T-helper 2 cell treated with Interferon-gamma antibody and Interleukin-4, amounts not matched to agents 100 ng/mL and 5 ng/mL, for 36 hours (primary cell): ENCODE data around the gene DAAM2. TPM values are rescaled to one million over a fixed set of nuclear protein-coding genes. Genes with fewer than 3 reads are reported as not detected.

Experiments
- intact Hi-C: fragments of 100-400 bp; cut with micrococcal nuclease; formaldehyde crosslinking; loops from one replicate; pipeline ENCODE4 v1.15.1; 2023
- total RNA-seq: library from RNA; stranded (reverse); gene quantifications from 2 replicates; pipeline ENCODE4 v1.2.3, GENCODE V29; 2022

DAAM2 gene
- total RNA-seq, 1 donor from 2014 or later: not detected

DNA sequence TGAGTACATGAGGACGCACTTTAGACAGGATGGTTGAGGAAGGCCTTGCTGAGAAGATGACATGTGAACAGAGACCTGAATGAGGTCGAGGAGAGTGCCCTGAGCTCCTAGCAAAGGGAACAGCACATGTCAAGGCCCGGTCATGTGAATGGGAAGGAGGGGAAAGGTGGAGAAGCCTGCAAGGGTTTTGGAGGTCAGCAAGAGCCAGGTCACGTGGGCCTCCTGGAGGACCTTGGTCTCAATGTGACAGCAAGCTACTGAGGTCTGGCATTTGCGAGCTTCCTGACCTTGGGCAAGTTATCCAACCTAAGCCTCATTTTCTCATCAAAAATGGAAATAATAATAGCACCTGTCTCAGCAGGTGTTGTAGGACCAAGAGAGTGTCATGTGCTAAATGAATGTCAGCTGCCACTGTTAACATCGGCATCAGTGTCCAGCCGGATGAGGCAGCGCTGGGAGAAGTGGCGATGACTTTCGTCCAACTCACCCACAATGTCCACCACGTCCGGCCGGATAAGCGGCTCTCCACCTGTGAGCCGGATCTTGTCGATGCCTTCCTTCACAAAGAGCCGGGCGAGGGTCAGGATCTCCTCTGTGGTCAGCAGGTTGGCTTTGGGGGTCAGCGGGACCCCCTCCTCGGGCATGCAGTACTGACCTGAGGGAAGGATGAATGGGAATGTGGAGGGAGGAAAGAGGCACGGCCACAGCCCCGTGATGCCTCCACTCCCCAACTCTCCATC, 133.2 kb downstream of the DAAM2 start:
- intact Hi-C loops: no loop called here

DNA sequence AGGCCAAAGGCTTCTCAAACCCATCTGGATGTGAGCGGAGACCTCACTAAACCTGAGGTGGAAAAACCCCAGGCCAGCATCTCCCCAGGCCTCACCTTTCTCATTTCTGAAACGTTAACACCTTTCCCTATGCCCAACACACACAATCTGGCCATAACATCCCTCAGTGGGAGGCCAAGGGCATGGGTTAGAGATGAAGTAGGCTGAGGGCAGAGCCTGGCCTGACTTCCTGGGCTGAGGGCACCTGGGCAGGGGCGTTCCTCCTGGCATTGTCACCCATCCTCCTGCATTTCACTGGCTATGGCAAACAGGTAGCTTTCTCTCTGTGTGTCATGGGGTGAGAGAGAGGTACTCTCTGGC, 133.7 kb downstream of the DAAM2 start:
- intact Hi-C loops: no loop called here

GRCh38 chr6:39926668-39927067, 134.5 kb downstream of the DAAM2 start:
- intact Hi-C loops: no loop called here

DNA sequence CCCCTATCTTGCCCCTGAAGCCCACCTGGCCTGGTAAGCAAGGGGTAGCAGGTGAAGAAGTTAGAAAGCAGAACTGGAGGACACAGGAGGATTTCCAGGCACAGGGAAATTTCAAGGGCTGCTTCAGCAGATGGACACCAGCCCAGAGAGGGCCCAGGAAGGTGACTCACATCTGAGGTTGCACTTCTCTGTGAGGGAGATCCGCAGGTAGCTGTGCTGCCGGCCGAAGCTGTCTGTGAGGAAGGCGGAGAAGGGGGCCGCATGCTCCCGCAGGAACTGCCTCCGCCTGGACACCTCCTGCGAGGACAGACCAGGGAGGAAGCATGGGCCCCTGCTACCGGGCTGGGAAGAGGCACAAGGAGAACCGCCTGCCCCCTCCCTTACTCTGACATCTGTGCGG, 135.0 kb downstream of the DAAM2 start:
- intact Hi-C loops: no loop called here

GRCh38 chr6:39929039-39929732, 137.0 kb downstream of the DAAM2 start:
- intact Hi-C loops: no loop called here

DNA sequence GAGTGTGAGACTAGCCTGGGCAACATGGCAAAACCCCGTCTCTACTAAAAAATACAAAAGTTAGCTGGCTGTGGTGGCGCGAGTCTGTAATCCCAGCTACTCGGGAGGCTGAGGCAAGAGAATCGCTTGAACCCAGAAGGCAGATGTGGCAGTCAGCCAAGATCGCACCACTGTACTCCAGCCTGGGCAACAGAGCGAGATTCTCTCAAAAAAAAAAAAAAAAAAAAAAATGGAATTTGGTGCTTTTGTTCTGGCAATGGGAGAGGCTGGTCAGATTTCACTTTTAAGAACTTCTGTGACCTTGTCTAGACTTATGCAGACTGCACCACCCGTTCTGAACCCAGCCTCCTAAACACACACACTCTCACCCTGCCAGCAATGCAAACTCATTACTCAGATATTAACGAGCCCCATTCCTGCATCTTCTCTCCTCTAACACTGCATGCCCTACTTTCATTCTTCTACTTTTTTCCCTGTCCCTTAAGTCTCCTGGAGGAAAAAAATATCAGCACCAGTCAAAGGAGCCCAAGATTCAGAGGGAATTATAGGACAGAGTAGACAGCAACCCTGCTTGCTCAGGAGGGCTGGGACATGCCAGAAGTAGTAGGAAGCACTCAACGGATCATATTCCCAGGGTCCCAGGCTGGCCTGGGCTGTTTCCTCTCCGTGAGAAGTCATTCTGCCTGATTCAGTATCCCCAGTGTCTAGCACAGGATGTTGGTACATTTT, 137.7 kb downstream of the DAAM2 start:
- intact Hi-C loops: no loop called here

GRCh38 chr6:39930540-39930939, 138.4 kb downstream of the DAAM2 start:
- intact Hi-C loops: no loop called here

GRCh38 chr6:39931607-39932006, 139.4 kb downstream of the DAAM2 start:
- intact Hi-C loops: no loop called here

- intact Hi-C loops: no loop called here
Observed at GRCh38 chr6:39932386-39932910, 140.3 kb downstream of the DAAM2 start.

GRCh38 chr6:39933669-39934130, 141.5 kb downstream of the DAAM2 start:
- intact Hi-C loops: no loop called here

DNA sequence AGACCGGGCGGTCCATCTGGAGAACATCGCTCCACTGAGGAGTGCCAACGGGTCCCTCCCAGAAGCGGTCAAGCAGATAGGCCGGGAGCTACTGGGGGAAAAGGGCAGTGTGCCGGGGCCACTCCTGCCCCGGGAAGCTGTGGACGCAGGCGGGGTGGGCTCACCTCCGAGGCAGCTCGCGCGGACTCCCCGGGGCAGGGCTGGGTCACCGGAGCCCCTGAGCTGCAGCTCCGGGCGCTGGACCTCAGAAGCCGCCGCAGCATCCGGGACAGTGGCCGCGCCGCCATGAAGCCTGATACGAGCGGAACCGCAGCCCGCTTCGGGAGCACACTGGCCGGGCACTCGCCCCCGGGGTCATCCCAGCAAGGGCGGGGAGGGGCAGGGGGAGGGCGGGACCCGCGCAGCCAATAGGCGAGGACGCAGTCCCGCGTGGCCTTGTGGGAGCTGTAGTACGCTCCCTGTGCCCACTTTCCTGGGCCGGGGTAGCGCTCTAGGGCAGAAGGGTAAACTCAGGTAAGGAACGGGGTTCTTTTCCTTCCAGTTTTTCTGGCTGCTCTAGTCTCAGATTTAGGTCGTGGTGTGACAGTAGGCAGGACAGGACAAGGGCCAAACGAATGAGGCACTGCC, 142.1 kb downstream of the DAAM2 start, which contains the start of gene MOCS1:
MOCS1 (minus strand) TSS at position 332 of the 627 bp plus-strand sequence; CDS start at position 287, 45 bp downstream.
- intact Hi-C loops: no loop called here

DNA sequence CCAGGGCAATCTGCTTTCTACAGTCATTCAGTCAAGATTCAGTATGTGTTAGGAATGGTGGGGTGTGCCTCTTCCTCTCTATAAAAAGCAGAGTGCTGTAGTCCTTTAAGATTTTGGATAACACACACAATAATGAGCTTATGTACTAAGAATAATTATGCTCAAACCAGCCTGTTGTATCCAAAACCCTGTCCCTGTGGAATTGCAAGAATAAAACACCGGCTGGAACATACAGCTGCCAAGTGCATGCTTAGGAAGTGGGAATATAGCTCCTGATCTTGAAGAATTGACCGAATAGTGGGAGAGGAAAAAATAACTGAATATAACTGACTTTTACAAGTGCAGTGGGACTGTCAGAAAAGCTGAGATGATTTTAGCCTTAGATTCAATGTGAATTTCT, 143.1 kb downstream of the DAAM2 start:
- intact Hi-C loops: no loop called here

DNA sequence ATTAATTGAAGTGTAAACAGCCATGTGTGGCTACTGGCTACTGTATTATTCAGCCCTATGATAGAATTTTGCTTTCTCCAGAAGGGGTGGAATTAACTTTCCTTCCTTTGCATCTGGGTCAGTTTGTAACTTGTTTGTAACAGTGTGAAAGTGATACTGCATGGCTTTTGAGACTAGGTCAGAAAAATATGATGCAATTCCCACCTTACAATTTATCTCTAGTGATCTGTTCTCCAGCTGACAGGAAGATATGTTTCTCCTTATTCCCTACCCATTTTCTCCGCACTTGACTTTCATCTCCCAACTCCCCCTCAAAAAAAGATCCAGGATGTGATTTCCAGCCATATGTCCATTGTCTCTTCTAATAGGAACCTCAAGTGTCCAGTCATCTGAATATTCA, 144.7 kb downstream of the DAAM2 start:
- intact Hi-C loops: no loop called here

- intact Hi-C loops: no loop called here
Observed at GRCh38 chr6:39937686-39938333, 145.6 kb downstream of the DAAM2 start.

DNA sequence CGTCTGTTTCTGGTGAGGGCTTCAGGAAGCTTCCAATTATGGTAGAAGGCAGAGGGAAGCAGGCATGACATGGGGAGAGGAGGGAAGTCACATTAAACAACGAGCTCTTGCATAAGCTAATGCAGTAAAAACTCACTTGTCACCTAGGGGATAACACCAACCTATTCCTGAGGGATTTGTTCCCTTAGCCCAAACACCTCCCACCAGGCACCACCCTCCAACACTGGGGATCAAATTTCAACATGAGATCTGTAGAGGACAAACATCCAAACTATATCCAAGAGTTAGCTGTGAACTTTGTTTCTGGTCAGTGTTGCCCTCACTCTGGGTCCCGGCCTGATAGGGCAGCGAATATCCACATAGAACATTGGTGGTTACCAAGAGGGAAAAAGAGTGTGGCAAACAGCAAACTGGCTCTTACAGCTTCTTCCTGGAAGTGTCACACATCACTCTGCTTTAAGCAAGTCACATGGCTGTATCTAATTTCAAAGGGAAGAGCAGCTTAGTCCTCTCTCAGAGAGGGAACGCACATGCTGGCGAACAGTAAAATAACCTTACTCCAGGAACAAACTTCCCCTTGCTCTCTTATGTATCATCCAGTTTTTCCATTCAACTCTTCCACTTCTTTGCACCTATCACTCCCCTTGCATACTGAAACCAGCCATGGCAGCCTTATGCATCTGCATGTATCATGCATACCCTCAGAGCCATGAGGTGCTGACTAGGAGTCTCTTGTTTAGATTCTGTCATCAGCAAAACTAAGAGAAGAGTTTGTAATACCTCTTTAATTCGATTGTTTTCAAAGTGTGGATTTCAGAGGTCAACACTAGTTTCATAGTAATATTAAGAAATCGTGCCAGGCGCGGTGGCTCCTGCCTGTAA, 146.8 kb downstream of the DAAM2 start:
- intact Hi-C loops: no loop called here

DNA sequence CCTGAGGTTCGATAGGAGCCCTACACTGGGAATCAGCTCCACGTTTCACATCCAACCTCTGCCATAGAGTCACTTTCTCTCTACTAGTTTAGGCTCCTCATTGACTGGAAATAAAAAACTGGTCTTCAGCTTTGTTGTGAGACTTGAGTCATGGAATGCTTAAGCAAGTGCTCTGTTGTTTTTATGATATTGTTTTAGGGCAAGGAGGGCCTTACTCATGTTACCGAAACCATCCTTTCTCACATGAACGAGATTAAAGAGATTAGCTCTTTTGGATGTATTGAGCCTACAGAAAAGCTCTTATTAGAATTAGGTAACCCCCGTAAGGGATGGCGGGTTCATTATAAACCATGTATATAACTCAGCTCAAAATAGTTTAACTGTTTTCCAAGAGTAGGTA, 149.0 kb downstream of the DAAM2 start:
- intact Hi-C loops: no loop called here

GRCh38 chr6:39941820-39942219, 149.6 kb downstream of the DAAM2 start:
- intact Hi-C loops: no loop called here

GRCh38 chr6:39942903-39943580, 150.9 kb downstream of the DAAM2 start:
- intact Hi-C loops: no loop called here

- intact Hi-C loops: no loop called here
Observed at GRCh38 chr6:39945626-39946025, 153.4 kb downstream of the DAAM2 start.
